ENCODE results near the gene KCNAB2.
"Not testable (repeated sequence)": the region's sequence is repeated elsewhere in the genome, so short reads cannot be mapped to it uniquely, and the experiment has no call there.

Gene KCNAB2

DNA sequence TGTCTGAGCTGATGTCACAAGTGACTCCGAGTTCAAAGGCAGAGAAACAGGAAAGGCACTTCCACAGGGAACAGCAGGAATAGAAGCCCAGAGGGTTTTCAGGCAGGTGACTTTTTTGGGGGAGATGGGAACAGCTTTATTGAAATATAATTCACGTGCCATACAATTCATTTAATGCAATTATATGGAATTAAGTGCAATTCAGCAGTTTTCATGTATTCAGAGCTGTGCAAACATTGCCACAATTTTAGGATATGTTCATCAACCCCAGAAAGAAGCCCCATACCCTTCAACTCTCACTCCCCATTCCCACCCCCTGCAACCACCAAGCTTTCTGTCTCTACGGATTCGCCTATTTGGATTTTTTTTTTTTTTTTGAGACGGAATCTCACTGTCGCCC lies 17.0 kb downstream of the KCNAB2 start:
- no peak for DNase-seq

DNA sequence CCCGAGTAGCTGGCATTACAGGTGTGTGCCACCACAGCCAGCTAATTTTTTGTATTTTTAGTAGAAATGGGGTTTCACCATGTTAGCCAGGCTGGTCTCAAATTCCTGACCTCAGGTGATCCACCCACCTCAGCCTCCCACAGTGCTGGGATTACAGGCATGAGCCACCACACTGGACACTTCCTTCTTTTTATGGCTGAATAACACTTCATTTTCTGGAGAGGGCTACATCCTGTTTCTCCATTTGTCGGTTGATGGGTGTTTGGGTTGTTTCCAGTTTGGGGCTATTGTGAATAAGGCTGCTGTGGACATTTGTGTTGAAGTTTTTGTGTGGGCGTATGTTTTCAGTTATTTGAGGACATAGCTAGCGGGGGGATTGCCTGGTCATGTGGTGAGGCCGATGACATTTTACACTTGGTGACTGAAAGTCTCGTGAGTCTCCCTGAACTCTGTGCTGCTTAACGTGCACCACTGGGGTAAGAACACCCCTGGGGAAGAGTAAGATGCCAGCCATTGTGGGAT lies 17.9 kb downstream of the KCNAB2 start:
- DNase-seq: not testable (repeated sequence)

DNA sequence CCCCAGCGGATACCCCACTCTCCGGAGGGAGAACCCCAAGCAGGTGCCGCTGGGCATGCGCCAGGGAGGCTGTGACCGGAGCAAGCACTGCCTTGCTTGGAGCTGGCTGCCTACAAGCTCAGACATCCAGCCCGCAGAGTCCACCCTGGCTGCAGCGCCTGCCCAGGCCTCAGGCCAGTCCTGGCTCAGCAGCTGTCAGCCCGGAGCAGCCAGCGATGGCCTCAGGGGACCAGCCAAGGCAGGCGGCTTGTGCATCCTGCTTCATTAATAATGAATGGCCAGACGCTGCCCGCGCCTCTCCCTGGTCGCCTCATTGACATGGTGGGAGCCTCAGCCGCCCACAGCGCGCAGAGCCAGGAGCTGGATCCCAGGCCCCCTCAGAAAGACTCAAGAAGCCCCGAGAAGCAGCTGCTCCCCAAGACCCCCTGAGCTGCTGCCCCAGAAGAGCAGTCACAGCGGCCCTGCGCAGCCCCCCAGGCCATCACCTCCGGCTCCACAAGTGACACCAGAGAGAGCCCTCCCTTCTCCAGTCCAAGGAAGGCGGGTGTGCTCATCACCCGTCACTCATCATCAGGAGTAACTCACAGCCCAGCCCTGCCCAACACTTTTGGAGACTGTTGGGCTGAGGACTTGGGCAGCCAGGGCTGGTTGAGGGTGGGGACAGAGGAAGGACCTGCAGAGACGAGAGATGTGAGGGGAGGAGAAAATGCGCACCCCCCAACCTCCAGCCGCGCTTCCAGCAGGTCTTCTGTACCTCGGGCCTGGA lies 19.6 kb downstream of the KCNAB2 start:
- DNase-seq: no peak

DNA sequence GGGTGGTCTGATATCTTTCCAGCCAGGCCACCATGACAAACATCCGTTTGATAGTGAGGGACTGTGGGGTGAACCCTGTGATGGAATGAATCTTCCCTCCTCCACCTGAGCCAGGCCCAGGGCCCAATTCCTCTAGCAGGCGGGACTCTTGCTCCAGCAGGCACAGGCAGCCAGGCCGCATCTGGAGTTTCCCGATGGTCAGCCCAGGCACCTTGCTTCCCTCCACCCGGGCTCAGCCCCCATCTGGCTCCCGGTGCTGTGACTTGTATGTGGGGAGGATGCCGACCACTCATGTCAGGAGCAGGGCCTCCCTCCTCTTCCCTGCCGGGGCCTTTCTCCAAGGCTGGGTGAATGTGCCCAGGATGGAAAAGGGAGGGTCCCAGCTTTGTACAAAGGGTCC lies 21.0 kb downstream of the KCNAB2 start:
- DNase-seq: no peak

DNA sequence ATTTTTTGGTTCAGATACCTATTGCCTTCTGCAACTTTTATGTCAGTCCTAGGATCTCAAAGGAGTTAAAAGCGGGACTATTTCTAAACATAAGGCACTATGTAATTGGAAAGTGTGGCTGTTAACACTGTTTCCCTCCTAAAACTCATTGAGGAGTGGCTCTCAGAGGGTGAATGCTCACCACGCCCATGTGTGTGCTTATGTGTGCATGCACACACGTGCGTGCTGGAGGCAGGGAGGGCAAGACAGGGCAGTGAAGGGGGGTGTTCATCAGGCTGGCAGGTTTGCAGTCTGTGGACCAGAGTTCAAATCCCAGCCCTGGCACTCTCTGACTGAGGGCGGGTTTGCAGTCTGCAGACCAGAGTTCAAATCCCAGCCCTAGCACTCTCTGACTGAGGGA lies 22.4 kb downstream of the KCNAB2 start:
- DNase-seq: no peak

DNA sequence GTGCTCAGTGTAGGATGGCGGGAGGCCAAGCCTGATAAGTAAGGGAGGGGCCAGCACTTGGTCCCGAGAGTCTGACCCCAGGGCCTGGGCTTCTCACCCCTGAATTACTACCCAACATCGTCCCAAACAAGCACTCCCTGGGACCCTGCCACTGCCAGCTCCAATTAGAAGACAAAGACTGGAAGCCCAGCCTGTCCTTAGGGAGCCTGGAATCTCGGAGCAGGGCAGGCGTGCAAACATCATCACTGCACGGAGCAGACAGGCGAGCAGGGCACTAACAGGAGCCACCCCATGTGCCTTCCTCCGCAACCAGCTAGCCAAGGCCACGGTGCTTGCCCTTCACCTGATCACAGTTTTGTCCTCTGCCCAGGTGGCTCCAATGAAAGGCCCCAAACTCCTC lies 23.2 kb downstream of the KCNAB2 start:
- no peak for DNase-seq

DNA sequence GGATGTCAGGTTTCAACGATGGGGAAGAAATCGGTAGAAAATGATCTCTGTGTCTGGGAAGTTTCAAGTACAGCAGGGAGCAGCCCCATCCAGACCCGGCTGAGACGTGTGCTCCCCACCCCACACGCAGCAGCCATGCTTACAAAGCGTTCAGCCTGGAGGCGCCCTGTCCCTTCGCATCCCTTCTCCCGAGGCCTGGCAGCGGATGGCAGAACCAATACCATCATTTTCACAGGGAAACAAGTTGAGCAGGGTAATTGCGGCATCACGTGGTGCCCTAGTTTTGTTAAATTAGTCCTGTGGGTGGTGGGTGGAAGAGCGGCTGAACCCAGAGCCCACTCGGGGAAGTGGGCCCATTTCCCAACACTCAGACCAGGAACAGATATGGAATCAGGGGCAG lies 23.9 kb downstream of the KCNAB2 start:
- no peak for DNase-seq

DNA sequence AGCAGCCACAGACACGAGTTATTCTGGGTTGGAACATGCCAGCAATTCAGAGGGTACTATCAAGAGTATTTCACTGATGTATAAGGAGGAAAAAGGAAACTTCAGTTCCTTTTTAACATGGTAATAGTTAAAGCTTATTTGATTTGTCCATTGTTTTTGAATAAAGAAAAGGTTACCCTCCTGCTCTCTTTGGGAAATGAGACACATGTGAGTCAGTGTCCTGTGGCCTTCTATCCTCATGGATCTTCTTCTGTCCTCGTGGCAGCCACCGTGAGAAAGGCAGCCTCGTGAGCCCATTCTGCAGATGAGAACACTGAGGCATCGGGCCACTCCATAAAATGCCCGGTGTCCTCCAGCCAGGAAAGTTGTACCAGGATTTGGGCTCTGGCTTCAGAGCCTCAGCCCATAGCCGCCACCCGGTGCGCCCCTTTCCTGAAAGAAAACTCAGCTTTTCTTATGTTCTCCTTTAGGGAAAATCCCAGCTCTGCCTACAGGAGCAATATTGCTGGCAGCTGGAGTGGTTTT lies 24.8 kb downstream of the KCNAB2 start:
- no peak for DNase-seq

DNA sequence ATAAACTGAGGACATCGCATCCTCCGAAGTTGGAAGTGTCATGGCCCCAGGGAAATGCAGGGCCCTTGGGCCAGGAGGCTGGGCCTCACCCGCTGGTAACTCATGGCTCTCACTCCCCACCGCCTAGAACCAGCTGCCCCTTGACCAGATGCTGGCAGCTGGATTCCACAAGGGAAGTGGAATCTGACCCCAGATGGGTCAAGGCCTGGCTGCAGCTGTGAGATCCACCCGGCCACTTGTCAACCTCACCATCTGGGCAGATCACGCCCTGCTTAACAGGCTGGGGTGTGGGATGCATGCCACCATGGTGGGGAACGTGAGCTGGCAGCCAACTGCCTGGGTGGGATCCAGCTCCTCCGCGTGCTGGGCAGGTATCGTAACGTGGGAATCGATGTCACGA lies 25.5 kb downstream of the KCNAB2 start:
- no peak for DNase-seq

DNA sequence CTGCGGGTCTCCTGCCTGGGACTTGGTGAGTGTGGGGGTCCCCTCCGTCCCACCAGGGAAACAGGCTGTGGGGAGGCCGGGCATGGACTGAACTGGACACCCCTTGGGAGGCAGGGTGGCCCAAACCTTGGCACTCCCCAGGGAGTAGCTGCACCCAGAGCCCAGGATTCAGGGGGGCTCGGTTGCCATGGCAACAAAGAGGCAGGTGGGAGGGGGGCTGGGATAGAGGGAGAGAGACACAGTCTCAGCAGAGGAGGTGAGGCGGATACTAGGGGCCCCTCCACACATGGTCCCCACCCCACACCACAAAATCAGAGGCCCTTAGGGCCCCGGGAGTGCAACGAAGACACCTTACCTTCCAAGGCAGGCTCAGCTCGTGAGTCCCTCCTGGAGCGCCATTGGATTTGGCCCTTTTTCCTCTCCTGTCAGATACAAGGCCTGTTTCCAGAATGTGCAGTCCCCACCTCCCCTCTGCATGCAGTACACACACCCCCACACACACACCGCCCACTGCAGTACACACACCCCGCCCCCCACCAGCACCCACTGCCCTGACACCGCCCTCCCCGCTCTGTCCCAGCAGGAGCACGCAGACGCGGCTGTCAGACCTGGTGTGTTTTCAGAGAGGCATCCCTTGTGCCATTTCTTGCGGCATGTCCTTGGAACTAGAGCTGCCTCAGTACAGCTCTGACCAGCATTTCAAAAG lies 27.2 kb downstream of the KCNAB2 start:
- DNase-seq: no peak

DNA sequence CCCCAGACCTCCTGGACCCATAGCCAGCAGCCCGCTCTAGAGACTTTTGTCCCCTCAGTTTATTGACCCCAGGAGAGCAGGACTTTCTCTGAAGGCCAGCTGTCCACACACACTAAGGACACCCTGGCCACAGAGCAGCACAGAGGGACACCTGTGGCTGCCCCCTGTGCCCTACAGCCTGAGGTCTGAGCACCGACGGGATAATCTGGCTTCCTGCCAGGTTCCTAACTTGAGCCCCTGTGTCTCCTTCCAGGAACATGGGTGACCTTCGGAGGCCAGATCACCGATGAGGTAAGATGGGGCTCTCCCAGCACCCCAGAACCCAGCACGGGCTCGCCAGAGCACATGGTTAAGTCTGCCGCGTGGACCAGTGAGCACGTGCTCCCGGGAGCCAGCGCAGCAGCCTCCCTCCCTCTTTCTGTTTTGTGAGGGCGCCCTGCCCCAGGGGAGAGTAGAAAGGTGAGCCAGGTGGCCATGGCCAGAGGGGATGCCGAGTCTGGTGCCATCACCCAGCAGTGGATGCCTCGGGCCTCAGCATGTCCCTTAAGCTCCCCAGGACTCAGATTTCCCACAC lies 27.9 kb downstream of the KCNAB2 start:
- DNase-seq: no peak

DNA sequence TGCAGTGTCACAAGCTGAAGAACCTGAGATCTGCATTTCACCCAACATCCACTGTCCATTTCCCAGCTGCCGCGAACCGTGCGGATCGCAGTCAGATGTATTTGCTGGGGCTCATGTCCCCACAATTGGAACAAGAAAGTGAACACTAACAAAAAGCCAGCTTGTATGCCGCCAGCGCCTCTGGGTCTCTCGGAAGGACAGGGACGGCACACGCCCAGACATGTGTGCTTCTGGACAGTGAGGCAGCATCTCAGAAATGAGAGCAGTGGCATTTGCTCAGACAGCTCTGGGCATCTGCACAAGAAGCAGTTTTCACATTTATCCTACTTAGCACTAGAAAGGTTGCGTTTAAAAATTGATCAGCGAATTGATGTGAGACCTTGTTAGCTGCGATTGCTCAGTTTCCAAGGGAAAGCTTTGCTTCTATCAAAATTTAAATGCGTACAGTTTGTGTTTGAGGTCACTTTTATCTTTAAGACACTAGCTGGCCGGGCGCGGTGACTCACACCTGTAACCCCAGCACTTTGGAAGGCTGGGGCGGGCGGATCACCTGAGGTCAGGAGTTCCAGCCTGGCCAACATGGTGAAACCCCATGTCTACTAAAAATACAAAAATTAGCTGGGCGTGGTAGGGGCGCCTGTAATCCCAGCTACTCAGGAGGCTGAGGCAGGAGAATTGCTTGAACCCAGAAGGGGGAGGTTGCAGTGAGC lies 28.7 kb downstream of the KCNAB2 start:
- DNase-seq: no peak

DNA sequence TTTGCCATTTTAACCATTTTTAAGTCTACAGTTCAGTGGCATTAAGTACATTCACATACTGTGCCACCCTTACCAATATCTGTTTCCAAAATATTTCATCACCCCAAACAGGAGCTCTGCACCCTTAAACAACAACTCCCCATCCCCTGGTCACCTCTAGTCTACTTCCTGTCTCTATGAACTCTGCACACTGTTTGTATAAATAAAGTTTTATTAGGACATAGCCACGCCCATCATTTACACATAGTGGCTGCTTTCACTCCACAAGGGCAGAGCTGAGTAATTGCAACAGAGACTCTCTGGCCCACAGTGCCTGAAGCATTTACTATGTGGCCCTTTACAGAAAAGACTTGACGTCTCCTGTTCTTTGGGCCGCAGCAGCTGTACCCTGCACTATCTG lies 30.1 kb downstream of the KCNAB2 start:
- DNase-seq: peak; percentile 24

DNA sequence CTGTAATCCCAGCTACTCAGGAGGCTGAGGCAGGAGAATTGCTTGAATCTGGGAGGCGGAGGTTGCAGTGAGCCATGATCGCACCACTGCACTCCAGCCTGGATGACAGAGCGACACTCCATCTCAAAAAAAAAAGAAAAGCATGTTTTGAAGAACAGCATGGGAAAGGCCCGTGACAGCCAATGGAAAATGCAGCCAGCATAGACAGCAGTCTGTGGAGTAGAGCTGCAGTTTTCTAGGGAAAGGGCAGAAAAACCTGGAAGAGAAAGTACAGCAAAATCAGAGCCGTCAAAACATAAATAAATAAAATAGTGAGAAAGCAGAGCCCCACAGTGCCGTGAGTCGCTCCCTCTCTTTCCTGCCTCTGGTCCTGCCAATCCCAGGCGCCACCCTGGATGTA lies 31.4 kb downstream of the KCNAB2 start:
- not testable (repeated sequence) for DNase-seq

DNA sequence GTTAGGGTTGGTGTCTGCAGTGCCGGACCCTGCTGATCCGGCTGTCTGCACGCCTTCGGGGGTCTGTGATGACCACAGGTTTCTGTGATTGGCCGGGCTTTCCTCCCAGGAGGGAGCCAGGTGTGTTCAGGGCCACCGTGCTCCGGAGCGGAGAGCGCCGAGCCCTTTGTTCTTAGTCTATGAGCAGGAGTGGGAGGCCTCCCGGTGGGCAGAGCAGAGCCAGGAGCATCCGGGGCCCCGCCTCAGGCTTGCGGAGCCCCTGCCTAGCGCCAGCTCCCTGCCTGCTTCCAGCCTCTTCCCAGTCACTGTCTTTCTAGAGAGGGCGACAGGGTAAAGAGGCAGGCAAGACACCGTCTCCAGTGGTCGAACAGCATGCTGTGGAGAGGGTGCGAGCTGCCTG lies 31.8 kb downstream of the KCNAB2 start:
- DNase-seq: no peak

DNA sequence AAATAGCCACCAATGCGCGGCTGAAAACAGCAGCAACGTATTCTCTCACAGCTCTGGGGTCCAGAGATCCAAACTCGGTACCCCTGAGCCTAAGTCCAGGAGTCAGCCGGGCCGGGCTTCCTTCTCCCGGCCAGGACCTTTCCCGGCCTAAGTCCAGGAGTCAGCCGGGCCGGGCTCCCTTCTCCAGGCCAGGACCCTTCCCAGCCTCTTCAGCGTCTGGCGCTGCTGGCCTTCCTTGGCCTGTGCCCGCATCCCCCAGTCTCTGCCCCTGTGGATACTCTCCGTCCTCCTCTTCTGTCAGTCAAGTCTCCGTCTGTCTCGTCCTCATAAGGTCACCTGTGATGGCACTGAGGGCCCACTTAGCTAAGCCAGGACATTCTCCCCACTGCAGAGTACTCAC lies 32.2 kb downstream of the KCNAB2 start:
- DNase-seq: no peak

DNA sequence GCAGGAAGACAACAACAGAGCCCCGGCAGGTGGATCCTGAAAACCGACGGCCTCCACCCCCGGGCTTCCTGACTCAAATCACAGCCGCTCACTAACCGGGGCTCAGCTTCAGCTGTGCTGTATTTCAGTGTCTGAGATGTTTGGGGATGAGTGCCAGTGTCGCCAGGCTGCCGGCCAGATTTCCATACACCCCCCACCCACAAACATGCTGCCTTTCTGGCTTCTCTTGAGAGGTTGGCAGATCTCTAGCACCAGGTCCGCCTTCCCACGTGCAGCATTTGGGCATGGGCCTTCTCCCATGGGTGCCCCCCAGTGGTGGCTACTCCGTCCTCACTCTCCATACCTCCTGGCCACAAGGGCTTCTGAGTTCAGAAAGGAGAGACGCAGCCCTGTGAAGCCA lies 34.8 kb downstream of the KCNAB2 start:
- no peak for DNase-seq

DNA sequence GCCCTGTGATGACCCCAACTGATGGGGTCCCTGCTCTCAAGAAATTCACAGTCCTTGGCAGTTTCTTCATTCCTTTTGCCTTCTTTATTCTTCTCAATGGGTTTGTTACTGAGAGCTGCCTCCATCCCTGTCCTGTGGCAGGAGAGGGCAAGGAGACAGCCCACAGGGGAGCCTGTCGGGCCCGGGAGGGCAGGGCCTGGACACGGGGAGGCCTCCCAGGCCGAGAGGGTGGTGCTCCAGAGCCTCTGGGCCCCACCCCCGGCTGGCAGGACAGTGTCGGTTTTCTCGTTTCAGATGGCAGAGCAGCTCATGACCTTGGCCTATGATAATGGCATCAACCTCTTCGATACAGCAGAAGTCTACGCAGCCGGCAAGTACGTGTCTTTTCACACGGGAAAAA lies 36.2 kb downstream of the KCNAB2 start:
- no peak for DNase-seq

DNA sequence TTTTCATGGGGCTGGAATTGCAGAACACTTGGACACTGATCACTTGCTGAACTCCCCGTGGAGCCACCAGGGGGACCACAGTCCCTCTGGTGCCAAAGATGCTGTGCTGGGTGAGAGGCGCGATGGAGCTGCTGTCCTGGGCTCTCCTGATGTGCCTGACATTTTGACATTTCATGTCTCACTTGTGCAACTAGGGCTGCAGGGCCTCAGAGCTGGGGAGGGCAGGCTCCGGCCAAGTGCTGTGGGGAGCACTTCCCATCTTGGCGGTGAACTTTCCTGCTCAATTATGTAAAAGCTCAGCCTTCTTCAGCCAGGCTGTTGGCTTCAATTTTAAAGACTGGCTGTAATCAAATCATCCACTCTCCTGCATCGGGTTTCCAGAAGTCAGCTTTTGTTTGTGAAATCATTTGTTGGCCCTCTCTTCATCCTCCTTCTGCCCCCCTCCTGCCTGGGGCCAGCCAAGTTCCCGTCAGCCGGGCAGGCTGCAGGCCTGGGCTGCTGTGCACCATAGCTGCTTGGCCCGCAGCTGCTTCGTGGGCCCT lies 36.8 kb downstream of the KCNAB2 start:
- no peak for DNase-seq

DNA sequence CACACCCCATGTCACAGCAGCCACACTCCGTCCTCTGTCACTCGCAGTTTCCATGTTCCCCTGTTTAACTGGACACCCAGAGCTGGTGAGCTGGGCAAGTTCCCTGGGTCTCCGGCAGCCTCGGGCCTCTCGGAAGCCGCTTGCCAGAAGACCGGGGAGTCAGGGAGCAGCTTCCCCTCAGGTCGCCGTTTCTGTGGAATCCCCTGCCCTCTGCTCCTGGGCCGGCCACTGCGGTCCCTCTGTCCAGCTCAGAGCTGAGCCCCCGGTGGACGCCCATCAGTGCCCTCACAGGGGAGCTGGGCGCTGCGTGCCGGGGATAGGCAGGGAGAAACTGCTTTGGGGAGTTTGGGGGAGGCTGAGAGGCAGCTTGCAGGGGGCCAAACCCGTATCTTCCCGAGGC lies 37.7 kb downstream of the KCNAB2 start:
- DNase-seq: no peak

DNA sequence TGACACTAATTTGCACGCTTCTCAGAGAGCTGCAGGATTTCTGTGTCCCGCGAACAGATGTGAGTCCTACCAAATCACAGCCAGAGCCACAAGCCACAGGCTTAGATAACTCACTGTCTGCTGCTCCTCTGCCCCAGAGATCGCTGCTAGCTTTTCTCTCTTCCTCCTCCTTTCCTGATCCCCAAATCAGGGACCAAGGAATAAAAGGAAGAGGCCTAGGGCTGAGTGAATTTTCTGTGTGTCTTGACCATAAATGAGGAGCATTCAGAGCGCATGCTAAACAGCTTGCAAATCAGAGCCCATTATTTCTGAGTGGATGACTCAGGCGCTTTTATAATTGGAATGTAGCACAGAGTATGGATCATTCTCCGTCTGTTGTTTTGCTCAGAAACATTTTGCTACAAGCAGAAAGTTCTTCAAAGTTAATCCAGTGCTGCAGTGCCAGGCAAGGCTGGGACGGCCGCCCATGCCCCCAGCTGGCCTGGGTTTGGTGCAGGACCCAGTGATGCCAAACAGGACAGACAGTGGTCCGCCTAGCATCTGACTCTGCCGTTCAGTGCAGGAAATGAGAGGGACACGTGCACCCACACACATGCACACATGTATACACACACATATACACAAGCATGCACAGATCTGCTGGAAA lies 38.2 kb downstream of the KCNAB2 start:
- DNase-seq: no peak

DNA sequence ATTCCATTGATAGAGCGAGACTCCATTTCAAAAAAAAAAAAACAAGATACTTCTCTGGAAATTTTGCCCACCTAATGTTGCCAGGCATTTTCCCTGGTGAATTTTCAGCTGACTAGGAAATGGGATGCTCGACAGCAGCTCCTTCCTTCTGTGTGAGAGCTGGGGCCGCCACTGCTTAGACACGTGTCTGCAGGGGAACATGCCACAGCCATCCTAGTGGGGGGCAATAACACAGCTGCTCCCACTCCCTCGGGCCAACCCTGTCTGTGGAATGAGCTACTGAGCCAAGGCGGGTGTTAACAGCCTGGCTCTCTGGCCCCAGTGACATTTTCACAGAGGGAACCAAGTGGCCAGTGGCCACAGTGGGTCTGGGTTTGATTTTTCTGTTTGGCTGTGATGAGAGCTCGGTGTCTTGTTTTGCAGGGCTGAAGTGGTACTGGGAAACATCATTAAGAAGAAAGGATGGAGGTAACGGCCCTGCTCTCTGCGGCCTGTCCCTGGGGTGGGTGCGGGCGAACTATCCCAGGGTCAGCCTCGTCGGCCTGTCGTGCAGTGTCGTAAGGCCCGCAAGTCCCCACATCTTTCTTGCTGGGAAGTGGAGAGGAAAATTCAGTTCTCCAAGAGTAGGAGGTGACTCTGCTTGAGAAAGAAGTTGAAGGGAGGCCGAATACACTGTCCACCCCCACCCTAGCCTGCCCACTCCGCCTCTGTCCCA lies 39.2 kb downstream of the KCNAB2 start:
- DNase-seq: no peak

Data from activated CD4-positive, alpha-beta T cell treated with anti-CD3 and anti-CD28 coated beads, Interleukin-2, amount 50 U/mL, for 16 hours (primary cell).